HepG2 (cell line): ENCODE measurements around the gene VPS37D. TPM values are rescaled to one million over a fixed set of nuclear protein-coding genes. Genes with fewer than 3 reads are reported as not detected.

Experiments used
- CHD4 ChIP-seq: fragments of 200-600 bp; sonication (generic); IDR thresholded peaks from 2 replicates; pipeline ENCODE4 v1.7.0; 2017; ENCODE audit warnings: mild to moderate bottlenecking, low read length, borderline replicate concordance
- ELF1 ChIP-seq: sonication (generic); formaldehyde crosslinking; IDR thresholded peaks from 2 replicates; pipeline ENCODE4 v1.4.0; 2020; ENCODE audit warnings: missing genetic modification reagents
- ERF ChIP-seq: IDR thresholded peaks from 2 replicates; pipeline ENCODE4 v1.6.1; 2018; ENCODE audit warnings: missing biosample characterization, missing genetic modification reagents
- FOXP1 ChIP-seq, 2 experiments: fragments of 450-650 bp in 1 of 2; IDR thresholded peaks; 2 replicates each; pipeline ENCODE4 v1.6.1; 2017 to 2018; ENCODE audit warnings: antibody characterized with exemption in 1 of 2
- HMG20A ChIP-seq: IDR thresholded peaks from 2 replicates; pipeline ENCODE4 v1.6.1; 2016; ENCODE audit warnings: borderline replicate concordance
- HNF4A ChIP-seq: sonication (generic); formaldehyde crosslinking; IDR thresholded peaks from 2 replicates; pipeline ENCODE4 v1.4.0; 2020; ENCODE audit warnings: missing genetic modification reagents
- HNRNPLL ChIP-seq: fragments of 200-400 bp; formaldehyde crosslinking; IDR thresholded peaks from 2 replicates; pipeline ENCODE4 v1.6.1; 2017; ENCODE audit warnings: mild to moderate bottlenecking, low read depth, low read length; ENCODE audit not compliant: poor library complexity, severe bottlenecking
- MED8 ChIP-seq: sonication (generic); formaldehyde crosslinking; IDR thresholded peaks from 2 replicates; pipeline ENCODE4 v1.8.1; 2023; ENCODE audit warnings: mild to moderate bottlenecking, missing genetic modification reagents; ENCODE audit not compliant: insufficient replicate concordance
- MTA1 ChIP-seq: sonication (generic); formaldehyde crosslinking; IDR thresholded peaks from 2 replicates; pipeline ENCODE4 v1.4.0; 2020; ENCODE audit warnings: missing genetic modification reagents, mild to moderate bottlenecking, borderline replicate concordance
- MXI1 ChIP-seq: IDR thresholded peaks from 3 replicates; pipeline ENCODE4 v1.6.1; 2012; ENCODE audit warnings: low read depth, low read length, inconsistent platforms, borderline replicate concordance
- RXRB ChIP-seq: IDR thresholded peaks from 2 replicates; pipeline ENCODE4 v1.6.1; 2016; ENCODE audit warnings: borderline replicate concordance, missing genetic modification reagents, missing compliant biosample characterization
- SATB2 ChIP-seq: sonication (generic); formaldehyde crosslinking; IDR thresholded peaks from 2 replicates; pipeline ENCODE4 v1.5.0; 2020; ENCODE audit warnings: missing genetic modification reagents
- SOX13 ChIP-seq, 3 experiments: fragments of 450-650 bp in 1 of 3; sonication (generic) in 1 of 3; formaldehyde crosslinking in 1 of 3; IDR thresholded peaks in 2 of 3; conservative IDR thresholded peaks in 1 of 3; 2 replicates each; pipeline versions ENCODE4 v1.5.0 to v1.6.1; 2016 to 2020; ENCODE audit warnings: antibody characterized with exemption in 1 of 3, mild to moderate bottlenecking in 1 of 3, missing compliant biosample characterization in 1 of 3, missing genetic modification reagents in 1 of 3, moderate library complexity in 1 of 3
- SRSF4 ChIP-seq: fragments of 200-400 bp; formaldehyde crosslinking; IDR thresholded peaks from one replicate; pipeline ENCODE4 v1.6.1; 2018; ENCODE audit warnings: mild to moderate bottlenecking, low read depth, low read length, moderate library complexity; ENCODE audit not compliant: poor library complexity, severe bottlenecking
- TARDBP ChIP-seq: sonication (generic); formaldehyde crosslinking; IDR thresholded peaks from 2 replicates; pipeline ENCODE4 v1.8.0; 2022; ENCODE audit warnings: mild to moderate bottlenecking, missing genetic modification reagents
- TCF7 ChIP-seq: sonication (generic); IDR thresholded peaks from 2 replicates; pipeline ENCODE4 v1.6.1; 2016; ENCODE audit warnings: antibody characterized with exemption, low read depth
- ZFP91 ChIP-seq: sonication (generic); formaldehyde crosslinking; IDR thresholded peaks from 2 replicates; pipeline ENCODE4 v1.9.0; 2022; ENCODE audit warnings: missing genetic modification reagents, mild to moderate bottlenecking, borderline replicate concordance
- ZNF224 ChIP-seq: sonication (generic); formaldehyde crosslinking; IDR thresholded peaks from 2 replicates; pipeline ENCODE4 v1.5.0; 2020; ENCODE audit warnings: mild to moderate bottlenecking, missing genetic modification reagents
- ZNF276 ChIP-seq: sonication (generic); formaldehyde crosslinking; IDR thresholded peaks from 2 replicates; pipeline ENCODE4 v1.4.0; 2020; ENCODE audit warnings: mild to moderate bottlenecking, low read depth, missing genetic modification reagents
- ZNF557 ChIP-seq: sonication (generic); formaldehyde crosslinking; IDR thresholded peaks from 2 replicates; pipeline ENCODE4 v1.4.0; 2020; ENCODE audit warnings: missing genetic modification reagents
- ZNF605 ChIP-seq: sonication (generic); formaldehyde crosslinking; IDR thresholded peaks from 2 replicates; pipeline ENCODE4 v1.8.0; 2022; ENCODE audit warnings: mild to moderate bottlenecking, missing genetic modification reagents
- ZNF746 ChIP-seq: sonication (generic); formaldehyde crosslinking; IDR thresholded peaks from 2 replicates; pipeline ENCODE4 v1.8.0; 2022; ENCODE audit warnings: mild to moderate bottlenecking, missing genetic modification reagents
- ZSCAN31 ChIP-seq: sonication (generic); formaldehyde crosslinking; IDR thresholded peaks from 2 replicates; pipeline ENCODE4 v1.5.0; 2020; ENCODE audit warnings: low read depth, mild to moderate bottlenecking, missing genetic modification reagents
- polyA plus RNA-seq, 8 experiments: library from polyadenylated mRNA; depleted of rRNA in 3 of 8; stranded (reverse) in 7 of 8; unstranded in 1 of 8; fragments of >200 nt; fragmentation: Illumina TruSeq in 4 of 8; extraction: Trizol in 4 of 8; gene quantifications; 2 replicates each; pipeline versions ENCODE4 v1.2.1 to v1.2.3, GENCODE V29; 2011 to 2016; ENCODE audit warnings: low read depth in 4 of 8, missing spikeins in 1 of 8, mixed read lengths in 1 of 8; ENCODE audit not compliant: insufficient read depth in 1 of 8
- total RNA-seq, 5 experiments: library from RNA; depleted of rRNA; stranded (reverse); fragments of >200 nt; fragmentation: Illumina TruSeq; extraction: Trizol; gene quantifications; 2 replicates each; pipeline ENCODE4 v1.2.3, GENCODE V29; 2016; ENCODE audit warnings: low read depth in 1 of 5
- TF ChIP-seq, protein P1 (sequence below): sonication (generic); formaldehyde crosslinking; IDR thresholded peaks from 2 replicates; pipeline ENCODE4 v1.8.0; 2022; ENCODE audit warnings: missing genetic modification reagents, mild to moderate bottlenecking, moderate library complexity, borderline replicate concordance

The VPS37D gene
- total and polyA plus RNA-seq, 2 of the 13 experiments (the other 11 are each of a cell fraction or from before 2014, with no cell fraction given): 3.8 to 6.3 TPM

- TF ChIP-seq, protein P1, sequence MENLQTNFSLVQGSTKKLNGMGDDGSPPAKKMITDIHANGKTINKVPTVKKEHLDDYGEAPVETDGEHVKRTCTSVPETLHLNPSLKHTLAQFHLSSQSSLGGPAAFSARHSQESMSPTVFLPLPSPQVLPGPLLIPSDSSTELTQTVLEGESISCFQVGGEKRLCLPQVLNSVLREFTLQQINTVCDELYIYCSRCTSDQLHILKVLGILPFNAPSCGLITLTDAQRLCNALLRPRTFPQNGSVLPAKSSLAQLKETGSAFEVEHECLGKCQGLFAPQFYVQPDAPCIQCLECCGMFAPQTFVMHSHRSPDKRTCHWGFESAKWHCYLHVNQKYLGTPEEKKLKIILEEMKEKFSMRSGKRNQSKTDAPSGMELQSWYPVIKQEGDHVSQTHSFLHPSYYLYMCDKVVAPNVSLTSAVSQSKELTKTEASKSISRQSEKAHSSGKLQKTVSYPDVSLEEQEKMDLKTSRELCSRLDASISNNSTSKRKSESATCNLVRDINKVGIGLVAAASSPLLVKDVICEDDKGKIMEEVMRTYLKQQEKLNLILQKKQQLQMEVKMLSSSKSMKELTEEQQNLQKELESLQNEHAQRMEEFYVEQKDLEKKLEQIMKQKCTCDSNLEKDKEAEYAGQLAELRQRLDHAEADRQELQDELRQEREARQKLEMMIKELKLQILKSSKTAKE (CRISPR knock-in tag): no peak
- no peak for TF ChIP-seq SATB2 (CRISPR knock-in tag)
- TF ChIP-seq RXRB: peak; percentile 30; the same call in 1 of the 2 replicates
- TF ChIP-seq ERF (CRISPR knock-in tag): peak; percentile 79
- no peak; the same call in 1 of the 2 replicates for TF ChIP-seq SOX13 (IDR thresholded peaks at IDR 0.05)
- TF ChIP-seq SOX13 (CRISPR knock-in tag; conservative IDR thresholded peaks at IDR 0.05 in 1 of 2, IDR thresholded peaks at IDR 0.05 in 1 of 2): no peak; a peak in 1 of 4 replicates
- TF ChIP-seq MTA1 (CRISPR knock-in tag): no peak
- no peak for TF ChIP-seq ELF1 (CRISPR knock-in tag)
- no peak for TF ChIP-seq HNRNPLL
- TF ChIP-seq ZNF224 (CRISPR knock-in tag): peak; percentile 39; the same call in 1 of the 2 replicates
- no peak for TF ChIP-seq ZSCAN31 (CRISPR knock-in tag)
- TF ChIP-seq TCF7: no peak
- TF ChIP-seq ZNF605: no peak; the same call in 1 of the 2 replicates
- TF ChIP-seq ZFP91 (CRISPR knock-in tag): 0 out of 2 replicates have a peak, but pooled peaks have one; percentile 45
- TF ChIP-seq FOXP1 (IDR thresholded peaks at IDR 0.05): no peak
- no peak for TF ChIP-seq FOXP1 (CRISPR knock-in tag; IDR thresholded peaks at IDR 0.05)
- peak; percentile 86; the same call in 1 of the 2 replicates for TF ChIP-seq ZNF557 (CRISPR knock-in tag)
- TF ChIP-seq ZNF746 (CRISPR knock-in tag): no peak
- no peak for TF ChIP-seq MED8 (CRISPR knock-in tag)
- peak; percentile 63 for TF ChIP-seq SRSF4
- no peak; the same call in 1 of the 2 replicates for TF ChIP-seq TARDBP (CRISPR knock-in tag)
- no peak for TF ChIP-seq CHD4
- TF ChIP-seq HMG20A (CRISPR knock-in tag): no peak
- peak; percentile 23; the same call in 1 of the 2 replicates for TF ChIP-seq HNF4A (CRISPR knock-in tag)
- TF ChIP-seq ZNF276: no peak
- peak; percentile 82; the same call in 1 of the 3 replicates for TF ChIP-seq MXI1
Measured at GRCh38 chr7:73623798-73624668, 43.6 kb upstream of the VPS37D start, which contains the start of gene MLXIPL (continued).
